VCaP (cell line): ENCODE measurements around the gene HEBP1.

ENCODE experiments used
- H3K27ac ChIP-seq: fragments of 450-650 bp; 2 replicates; pipeline ENCODE4 v1.5.1; 2017
- CTCF ChIP-seq: fragments of 450-650 bp; conservative IDR thresholded peaks from 2 replicates; pipeline ENCODE4 v1.5.1; 2017; ENCODE audit warnings: mild to moderate bottlenecking, moderate library complexity

The HEBP1 gene

GRCh38 chr12:13002301-13003097 lies 2.4 kb upstream of the HEBP1 start:
- TF ChIP-seq CTCF = no peak
- H3K27ac ChIP-seq = no peak overlapping the region

- no peak for TF ChIP-seq CTCF
- peak overlapping the region; percentile 89 for H3K27ac ChIP-seq
Observed at GRCh38 chr12:13001775-13002040, 1.6 kb upstream of the HEBP1 start.

GRCh38 chr12:13000925-13001774 lies 1.1 kb upstream of the HEBP1 start:
- H3K27ac ChIP-seq = peak overlapping the region; percentile 89
- TF ChIP-seq CTCF = peak; percentile 69

- TF ChIP-seq CTCF = no peak
- H3K27ac ChIP-seq = peak overlapping the region; percentile 89
Observed at GRCh38 chr12:13000616-13000924, 505 bp upstream of the HEBP1 start.

- peak overlapping the region; percentile 89 for H3K27ac ChIP-seq
- no peak for TF ChIP-seq CTCF
Observed at GRCh38 chr12:12999271-12999958, 650 bp downstream of the HEBP1 start.

GRCh38 chr12:12998248-12998647 lies 1.8 kb downstream of the HEBP1 start:
- no peak overlapping the region for H3K27ac ChIP-seq
- no peak for TF ChIP-seq CTCF

- no peak for TF ChIP-seq CTCF
- H3K27ac ChIP-seq = no peak overlapping the region; the same call in 1 of the 2 replicates
Observed at GRCh38 chr12:12997734-12998133, 2.3 kb downstream of the HEBP1 start.
